GM12878 (cell line): ENCODE measurements around the gene CADPS. TPM values are rescaled to one million over a fixed set of nuclear protein-coding genes. Genes with fewer than 3 reads are reported as not detected.

Source experiments
- ATAC-seq: fragments of 200-7000 bp; cut with Tn5 transposase; 3 replicates; pipeline ENCODE4 v1.9.1; 2020; ENCODE audit warnings: mild to moderate bottlenecking, moderate library complexity
- BruUV-seq: library from RNA; stranded (reverse); fragments of 400-500 nt; replicated peaks from 2 replicates; lab custom pipeline; 2021; lab: Mats Ljungman, UMichigan
- CTCF ChIA-PET: fragments of 300-600 bp; sonication (Branson Sonifier 250); formaldehyde crosslinking; extraction: SDS; loops from one replicate; lab custom pipeline; 2021; ENCODE audit warnings: inconsistent platforms; lab: Yijun Ruan, JAX
- POLR2A ChIA-PET: fragments of 350-600 bp; formaldehyde crosslinking; extraction: SDS; loops from one replicate; lab custom pipeline; 2021; ENCODE audit warnings: inconsistent platforms; lab: Charles Lee
- RAD21 ChIA-PET: fragments of 300-600 bp; sonication (Branson Sonifier 250); formaldehyde crosslinking; loops from one replicate; lab custom pipeline; 2023; ENCODE audit warnings: antibody characterized with exemption; ENCODE audit not compliant: unreplicated experiment; lab: Charles Lee
- SMC1A ChIA-PET: fragments of 300-600 bp; sonication (Branson Sonifier 250); formaldehyde crosslinking; loops from one replicate; lab custom pipeline; 2023; ENCODE audit not compliant: unreplicated experiment, uncharacterized antibody; lab: Charles Lee
- DNase-seq: peaks from one replicate; pipeline ENCODE4 v3.0.0-alpha.2; 2011; ENCODE audit warnings: low read depth, low spot score
- FAIRE-seq: peaks from 3 replicates; lab custom pipeline; 2011; peaks lifted over from hg19 to GRCh38; lab: Jason Lieb, UNC
- H2AFZ ChIP-seq: 2 replicates; pipeline ENCODE4 v1.6.0; 2011; ENCODE audit warnings: low read depth, low read length, control low read depth; ENCODE audit not compliant: control insufficient read depth
- H3K27ac ChIP-seq: 2 replicates; pipeline ENCODE4 v1.5.1; 2011; ENCODE audit warnings: control low read depth; ENCODE audit not compliant: control insufficient read depth, insufficient read depth
- H3K27me3 ChIP-seq, 2 experiments: replicated peaks in 1 of 2; 2 replicates each; pipeline versions ENCODE4 v1.6.0 to v1.6.1; 2011; ENCODE audit warnings: low read length in 1 of 2; ENCODE audit not compliant: control insufficient read depth in 2 of 2, insufficient read depth in 2 of 2
- H3K36me3 ChIP-seq, 2 experiments: 2 replicates each; pipeline ENCODE4 v1.5.1; 2011; ENCODE audit warnings: low read length in 1 of 2; ENCODE audit not compliant: control insufficient read depth in 2 of 2, insufficient read depth in 2 of 2
- H3K4me1 ChIP-seq: 2 replicates; pipeline ENCODE4 v1.6.1; 2011; ENCODE audit warnings: mild to moderate bottlenecking, low read length, moderate library complexity, mixed read lengths; ENCODE audit not compliant: control insufficient read depth, insufficient read depth
- H3K4me2 ChIP-seq: 2 replicates; pipeline ENCODE4 v1.6.0; 2011; ENCODE audit warnings: control low read depth; ENCODE audit not compliant: control insufficient read depth, insufficient read depth
- H3K4me3 ChIP-seq: fragments of 200-600 bp; sonication (generic); 2 replicates; pipeline ENCODE4 v1.5.1; 2016
- H3K79me2 ChIP-seq: 2 replicates; pipeline ENCODE4 v1.6.0; 2011; ENCODE audit warnings: low read length; ENCODE audit not compliant: control insufficient read depth, insufficient read depth
- H3K9ac ChIP-seq: 2 replicates; pipeline ENCODE4 v1.8.0; 2011; ENCODE audit warnings: low read length, control low read depth, mixed read lengths; ENCODE audit not compliant: control insufficient read depth, insufficient read depth
- H3K9me3 ChIP-seq: replicated peaks from 3 replicates; pipeline ENCODE4 v1.5.1; 2011; ENCODE audit warnings: mild to moderate bottlenecking, low read length; ENCODE audit not compliant: control insufficient read depth, insufficient read depth
- H4K20me1 ChIP-seq: 2 replicates; pipeline ENCODE4 v1.6.0; 2011; ENCODE audit not compliant: control insufficient read depth, insufficient read depth
- BCL11A ChIP-seq: IDR thresholded peaks from 2 replicates; pipeline ENCODE4 v1.6.1; 2011; ENCODE audit warnings: low read depth, low read length
- BMI1 ChIP-seq: fragments of 450-650 bp; IDR thresholded peaks from 2 replicates; pipeline ENCODE4 v1.6.1; 2016; ENCODE audit warnings: mild to moderate bottlenecking, moderate library complexity, borderline replicate concordance
- CHD2 ChIP-seq: IDR thresholded peaks from 2 replicates; pipeline ENCODE4 v1.6.1; 2011; ENCODE audit warnings: low read depth, low read length, improper control_type of control experiment, borderline replicate concordance
- E2F8 ChIP-seq: fragments of 450-650 bp; IDR thresholded peaks from 2 replicates; pipeline ENCODE4 v1.6.1; 2018; ENCODE audit warnings: mild to moderate bottlenecking, low read depth, moderate library complexity; ENCODE audit not compliant: partially characterized antibody
- IRF3 ChIP-seq: fragments of 450-650 bp; IDR thresholded peaks from 2 replicates; pipeline ENCODE4 v1.6.1; 2014; ENCODE audit warnings: mild to moderate bottlenecking
- MEF2A ChIP-seq: IDR thresholded peaks from 2 replicates; pipeline ENCODE4 v1.6.1; 2011; ENCODE audit warnings: low read depth, mild to moderate bottlenecking, low read length, moderate library complexity; ENCODE audit not compliant: insufficient read depth
- NFYA ChIP-seq: IDR thresholded peaks from 2 replicates; pipeline ENCODE4 v1.6.1; 2011; ENCODE audit warnings: low read depth, mild to moderate bottlenecking, low read length, improper control_type of control experiment, borderline replicate concordance
- NFYB ChIP-seq: IDR thresholded peaks from 2 replicates; pipeline ENCODE4 v1.6.1; 2011; ENCODE audit warnings: low read depth, mild to moderate bottlenecking, low read length, improper control_type of control experiment, moderate library complexity; ENCODE audit not compliant: insufficient read depth
- RAD51 ChIP-seq: fragments of 450-650 bp; IDR thresholded peaks from 2 replicates; pipeline ENCODE4 v1.6.1; 2016; ENCODE audit warnings: moderate library complexity, mild to moderate bottlenecking, inconsistent platforms
- RFX5 ChIP-seq: IDR thresholded peaks from 2 replicates; pipeline ENCODE4 v1.6.1; 2011; ENCODE audit warnings: low read depth, low read length, improper control_type of control experiment
- RUNX3 ChIP-seq: IDR thresholded peaks from 2 replicates; pipeline ENCODE4 v1.6.1; 2012; ENCODE audit warnings: low read length, inconsistent platforms
- TCF12 ChIP-seq: IDR thresholded peaks from 2 replicates; pipeline ENCODE4 v1.6.1; 2011; ENCODE audit warnings: low read depth, mild to moderate bottlenecking, low read length
- ZNF622 ChIP-seq: fragments of 450-650 bp; IDR thresholded peaks from 2 replicates; pipeline ENCODE4 v1.6.1; 2017; ENCODE audit warnings: mild to moderate bottlenecking, inconsistent platforms
- WGBS: methylation state at CpG from one replicate; pipeline ENCODE4 v1.1.6; 2016; ENCODE audit warnings: low lambda C conversion rate; ENCODE audit not compliant: insufficient replicate concordance, insufficient coverage; ENCODE audit errors: missing lambda C conversion rate; 5-methylcytosine and 5-hydroxymethylcytosine counted together
- in situ Hi-C: fragments of 300-500 bp; cut with MboI; formaldehyde crosslinking; loops from 9 replicates; pipeline ENCODE4 v1.14.3; 2018; ENCODE audit warnings: mixed read lengths
- intact Hi-C: fragments of 100-400 bp; cut with micrococcal nuclease; formaldehyde crosslinking; loops from one replicate; pipeline ENCODE4 v1.14.2; 2022; ENCODE audit not compliant: unreplicated experiment
- polyA plus RNA-seq, 11 experiments: library from polyadenylated mRNA; depleted of rRNA in 4 of 11; unstranded in 6 of 11; stranded (reverse) in 5 of 11; fragments of >200 nt; fragmentation: Nextera tagmentation in 4 of 11; fragmentation: Illumina TruSeq in 1 of 11; extraction: Ambion mirVana in 4 of 11; extraction: Trizol in 1 of 11; gene quantifications; 1 replicate in 1 of 11; 2 replicates in 10 of 11; pipeline versions ENCODE4 v1.2.1 to v1.2.3, GENCODE V29; 2011 to 2016; ENCODE audit warnings: inconsistent platforms in 2 of 11, missing spikeins in 2 of 11, low read depth in 1 of 11
- total RNA-seq, 4 experiments: library from RNA; depleted of rRNA in 3 of 4; stranded (reverse); fragments of >200 nt in 3 of 4; fragmentation: Illumina TruSeq in 1 of 4; extraction: Trizol in 1 of 4; gene quantifications; 2 replicates each; pipeline versions ENCODE4 v1.2.1 to v1.2.3, GENCODE V29; 2013 to 2021

CADPS gene
- total and polyA plus RNA-seq, 10 of the 15 experiments (the other 5 are each of a cell fraction or from before 2014, with no cell fraction given), result 0.20 TPM; not detected in 9

GRCh38 chr3:62413687-62414086 lies 461.5 kb downstream of the CADPS start:
- ChIA-PET CTCF (no interaction called here), RAD21 (no interaction called here), POLR2A (no interaction called here), SMC1A (no interaction called here)
- H3K4me1 ChIP-seq, result no peaks in the 10 kb centered on the region
- H3K9me3 ChIP-seq, result no peaks in the 10 kb centered on the region
- no peak overlapping the region for H3K27ac ChIP-seq
- no peaks in the 10 kb centered on the region for H3K79me2 ChIP-seq
- TF ChIP-seq IRF3 (no peak), ZNF622 (no peak), BCL11A (no peak), TCF12 (no peak), NFYB (no peak), CHD2 (no peak)
- DNase-seq (no peak), ATAC-seq (no peak), FAIRE-seq (no peak)
- H2AFZ ChIP-seq, result no peak overlapping the region
- intact Hi-C loops, result no loop called here
- no peak overlapping the region for H3K4me3 ChIP-seq
- whole genome bisulfite sequencing, result 0% methylated on average over 2 of the region's 2 CpGs
- no peaks in the 10 kb centered on the region for H4K20me1 ChIP-seq
- BruUV-seq, result no TSS peak
- in situ Hi-C loops, result no loop called here
- H3K36me3 ChIP-seq, result no peaks in the 10 kb centered on the region
- H3K27me3 ChIP-seq, result no peaks in the 10 kb centered on the region
- no peak overlapping the region for H3K9ac ChIP-seq
- H3K4me2 ChIP-seq, result no peak overlapping the region

- H3K36me3 ChIP-seq, result no peaks in the 10 kb centered on the region
- intact Hi-C loops, result no loop called here
- H3K27ac ChIP-seq, result no peak overlapping the region
- BruUV-seq, result no TSS peak
- no peaks in the 10 kb centered on the region for H3K79me2 ChIP-seq
- ATAC-seq, result no peak
- no peaks in the 10 kb centered on the region for H3K4me1 ChIP-seq
- H4K20me1 ChIP-seq, result no peaks in the 10 kb centered on the region
- 4% methylated on average over 2 of the region's 2 CpGs for WGBS
- H3K9me3 ChIP-seq, result no peaks in the 10 kb centered on the region
- no peaks in the 10 kb centered on the region; a peak in 1 of 4 replicates for H3K27me3 ChIP-seq
- no peak overlapping the region for H3K4me2 ChIP-seq
- DNase-seq, result no peak
- POLR2A ChIA-PET, result interaction anchor here (0.5 kb wide), 1 partner anchor 266 kb away, joined by 7 read pairs; no protein-coding TSS in a partner anchor
- H3K9ac ChIP-seq, result no peak overlapping the region
- RAD21 ChIA-PET, result no interaction called here
- FAIRE-seq, result no peak
- SMC1A ChIA-PET, result no interaction called here
- in situ Hi-C loops, result no loop called here
- H2AFZ ChIP-seq, result no peak overlapping the region
- CTCF ChIA-PET, result no interaction called here
- H3K4me3 ChIP-seq, result no peak overlapping the region
- TF ChIP-seq RUNX3, result no peak
- no peak for TF ChIP-seq BMI1
- TF ChIP-seq IRF3, result no peak
- no peak for TF ChIP-seq RAD51
- TF ChIP-seq MEF2A, result no peak
- no peak for TF ChIP-seq NFYA
- TF ChIP-seq E2F8, result no peak
- no peak for TF ChIP-seq RFX5
Measured at GRCh38 chr3:62406945-62407344, 468.3 kb downstream of the CADPS start.
